ENCODE results near the gene TMEM201. TPM values are rescaled to one million over a fixed set of nuclear protein-coding genes. Genes with fewer than 3 reads are reported as not detected.
"Not testable (repeated sequence)": the region's sequence is repeated elsewhere in the genome, so short reads cannot be mapped to it uniquely, and the experiment has no call there.

TMEM201 gene
- total and polyA plus RNA-seq, 2 of the 4 experiments (the other 2 are of a cell fraction), result 1.3 to 8.7 TPM

DNA sequence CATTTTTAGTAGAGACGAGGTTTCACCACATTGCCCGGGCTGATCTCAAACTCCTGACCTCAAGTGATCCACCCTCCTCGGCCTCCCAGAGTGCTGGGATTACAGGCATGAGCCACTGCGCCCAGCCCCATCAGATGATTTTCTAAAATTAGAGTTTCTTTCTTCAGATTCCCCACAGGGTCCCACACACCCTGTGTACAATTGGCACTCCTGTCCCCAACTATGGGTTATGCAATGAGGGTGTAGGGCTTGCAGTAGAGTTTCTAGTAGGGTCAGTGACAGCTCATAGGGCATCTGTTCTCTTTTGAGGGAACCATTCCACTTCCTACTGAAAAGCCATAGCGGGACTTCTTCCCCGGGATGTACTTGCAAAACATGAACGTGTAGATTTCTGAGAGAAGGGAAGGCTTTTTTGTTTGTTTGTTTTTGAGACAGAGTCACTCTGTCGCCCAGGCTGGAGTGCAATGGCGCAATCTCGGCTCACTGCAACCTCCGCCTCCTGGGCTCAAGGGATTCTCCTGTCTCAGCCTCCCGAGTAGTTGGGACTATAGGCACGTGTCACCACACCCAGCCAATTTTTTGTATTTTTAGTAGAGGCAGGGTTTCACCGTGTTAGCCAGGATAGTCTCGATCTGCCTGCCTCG lies 17.7 kb upstream of the TMEM201 start:
- intact Hi-C loops (cut with micrococcal nuclease); H3K56ac ChIP-seq (ENCODE audit: extremely low read depth, insufficient read depth, low read length); H3K79me1 ChIP-seq (ENCODE audit: low read depth in 1 of 2, low read length in 2 of 2); H3K4me3 ChIP-seq (ENCODE audit: insufficient read depth, low read depth, low read length); H3K4me1 ChIP-seq (ENCODE audit: control insufficient read depth, insufficient read depth, low read length); H2AK9ac ChIP-seq (replicated peaks; ENCODE audit: low read depth, low read length, poor library complexity); BruUV-seq (replicated peaks); H4K8ac ChIP-seq (ENCODE audit: low read depth in 2 of 2, low read length in 2 of 2); H3K4ac ChIP-seq (ENCODE audit: low read depth, low read length); H3K9me3 ChIP-seq (ENCODE audit: control insufficient read depth, insufficient read depth, low read length); H3K36me3 ChIP-seq (ENCODE audit: control insufficient read depth, insufficient read depth, low read length); H4K5ac ChIP-seq (ENCODE audit: low read depth, low read length); POLR2A ChIA-PET (ENCODE audit: unreplicated experiment); H3K9ac ChIP-seq (ENCODE audit: low read depth, low read length); DNase-seq; H2BK5ac ChIP-seq (ENCODE audit: low read depth, low read length, poor library complexity, severe bottlenecking); H4K91ac ChIP-seq (ENCODE audit: insufficient read depth, low read depth, low read length); H3K27me3 ChIP-seq (ENCODE audit: control insufficient read depth, insufficient read depth, low read length); H4K20me1 ChIP-seq (ENCODE audit: insufficient read depth, low read length); H3K23ac ChIP-seq (ENCODE audit: low read depth, low read length); ATAC-seq (ENCODE audit: low read depth); H3K18ac ChIP-seq (ENCODE audit: low read depth, low read length); H3K4me2 ChIP-seq (ENCODE audit: low read depth, low read length); dilution Hi-C loops (cut with HindIII; ENCODE audit: low sequenced_read_pairs, unreplicated experiment); H3K27ac ChIP-seq (ENCODE audit: insufficient read depth, low read length); H2AK5ac ChIP-seq (ENCODE audit: low read depth, low read length); H2BK20ac ChIP-seq (ENCODE audit: low read depth, low read length); H2AFZ ChIP-seq (replicated peaks; ENCODE audit: low read length, poor library complexity); H3K14ac ChIP-seq (replicated peaks; ENCODE audit: low read depth, low read length); H2BK15ac ChIP-seq (ENCODE audit: low read depth, low read length); H2BK120ac ChIP-seq (ENCODE audit: low read depth, low read length); CTCF ChIA-PET; H3K9me1 ChIP-seq (ENCODE audit: insufficient read depth, low read length): not testable (repeated sequence)
- in situ Hi-C loops (cut with MboI; ENCODE audit: low sequenced_read_pairs), result loop anchor here (10.0 kb wide), 1 partner anchor 296 kb away; no protein-coding TSS in a partner anchor
- 100% methylated on average over 2 of the region's 16 CpGs; no CpG with 5 or more reads in 1 of the 2 experiments for WGBS, 2 experiments (ENCODE audit: extremely low coverage in 2 of 2, insufficient read length in 1 of 2)

Measured in IMR-90 (cell line).